HG03558 (cell line): ENCODE measurements around the gene SLC16A10.
"Not testable (repeated sequence)": the region's sequence is repeated elsewhere in the genome, so short reads cannot be mapped to it uniquely, and the experiment has no call there.

Source experiments
- ATAC-seq: cut with Tn5 transposase; IDR thresholded peaks from one replicate; pipeline ENCODE4 v1.9.1; 2021; ENCODE audit warnings: moderate number of reproducible peaks; ENCODE audit not compliant: unreplicated experiment; ENCODE audit errors: extremely low read depth

SLC16A10 gene

DNA sequence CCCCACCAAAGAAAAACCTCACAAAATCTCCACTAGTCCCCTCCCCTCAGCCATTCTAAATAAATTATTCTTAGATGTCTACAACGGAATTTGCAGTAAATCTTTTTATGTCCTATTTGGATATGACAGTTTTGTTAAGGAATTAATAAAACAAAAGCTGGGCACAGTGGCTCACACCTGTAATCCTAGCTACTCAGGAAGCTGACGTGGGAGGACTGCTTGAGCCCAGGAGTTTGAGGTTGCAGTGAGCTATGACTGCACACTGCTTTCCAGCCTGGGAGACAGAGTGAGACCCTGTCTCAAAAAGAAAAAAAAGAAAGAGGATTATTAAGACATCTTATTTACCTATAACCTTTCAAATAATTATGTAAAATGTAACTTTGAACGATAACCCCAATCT, 165.4 kb downstream of the SLC16A10 start:
- no peak for ATAC-seq

DNA sequence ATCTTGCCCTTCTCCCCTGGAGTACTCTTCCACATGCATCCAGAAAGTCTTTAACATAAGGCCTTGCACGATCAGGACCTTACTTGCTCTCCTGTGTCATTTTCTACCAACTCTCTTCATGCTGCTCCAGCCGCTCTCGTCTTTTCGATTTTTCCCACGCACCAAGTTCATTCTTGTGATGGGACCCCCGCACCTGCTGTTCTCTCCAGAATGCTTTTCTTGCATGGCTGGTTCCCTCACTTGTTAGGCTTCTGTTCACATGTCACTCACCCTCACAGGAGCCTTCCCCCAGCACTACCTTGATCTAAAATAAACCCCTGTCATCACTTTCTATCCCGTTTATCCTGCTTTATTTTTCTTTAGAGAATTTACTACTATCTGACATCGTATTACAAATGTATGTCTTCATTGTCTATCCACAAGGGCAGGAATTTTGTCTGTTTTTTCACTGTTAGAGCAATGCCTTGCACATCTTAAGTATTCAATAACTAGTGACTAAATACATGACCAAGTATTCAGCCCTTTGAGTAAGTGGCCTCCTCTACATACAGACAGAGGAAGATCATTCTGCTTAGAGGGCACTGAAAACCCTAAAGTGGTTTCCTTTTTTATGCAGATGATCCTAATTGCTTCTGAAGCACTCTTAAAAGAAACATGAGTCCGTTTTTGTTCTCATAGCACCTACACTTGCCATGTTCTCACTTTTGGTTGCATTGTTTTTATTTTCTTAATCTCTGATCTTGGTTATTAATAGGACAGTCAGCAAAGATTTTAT, 166.9 kb downstream of the SLC16A10 start:
- ATAC-seq, result no peak

DNA sequence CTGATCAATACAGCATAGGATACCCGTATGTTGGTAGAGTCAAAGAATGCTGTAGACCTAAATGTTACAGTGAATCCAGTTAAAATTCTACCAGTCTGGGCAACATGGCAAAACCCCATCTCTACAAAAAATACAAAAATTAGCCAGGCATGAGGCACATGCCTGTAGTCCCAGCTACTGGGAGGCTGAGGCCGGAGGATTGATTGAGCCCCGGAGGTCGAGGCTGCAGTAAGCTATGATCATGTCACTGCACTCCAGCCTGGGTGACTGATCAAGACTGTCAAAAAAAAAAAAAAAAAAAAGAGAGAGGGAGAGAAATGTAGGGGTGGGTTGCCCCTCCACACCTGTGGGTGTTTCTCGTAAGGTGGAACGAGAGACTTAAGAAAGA, 167.5 kb downstream of the SLC16A10 start:
- ATAC-seq, result no peak

DNA sequence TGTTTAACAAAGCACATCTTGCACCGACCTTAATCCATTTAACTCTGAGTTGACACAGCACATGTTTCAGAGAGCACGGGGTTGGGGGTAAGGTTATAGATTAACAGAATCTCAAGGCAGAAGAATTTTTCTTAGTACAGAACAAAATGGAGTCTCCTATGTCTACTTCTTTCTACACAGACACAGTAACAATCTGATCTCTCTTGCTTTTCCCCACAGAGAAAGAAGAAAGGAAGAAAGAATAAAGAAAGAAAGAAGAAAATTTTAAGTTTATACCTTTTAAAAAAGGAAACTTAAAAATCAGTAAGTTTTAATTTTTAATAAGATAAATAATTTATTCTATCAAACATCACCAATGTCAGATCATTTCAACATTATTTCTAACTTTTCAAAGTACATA, 168.5 kb downstream of the SLC16A10 start:
- ATAC-seq, result not testable (repeated sequence)

DNA sequence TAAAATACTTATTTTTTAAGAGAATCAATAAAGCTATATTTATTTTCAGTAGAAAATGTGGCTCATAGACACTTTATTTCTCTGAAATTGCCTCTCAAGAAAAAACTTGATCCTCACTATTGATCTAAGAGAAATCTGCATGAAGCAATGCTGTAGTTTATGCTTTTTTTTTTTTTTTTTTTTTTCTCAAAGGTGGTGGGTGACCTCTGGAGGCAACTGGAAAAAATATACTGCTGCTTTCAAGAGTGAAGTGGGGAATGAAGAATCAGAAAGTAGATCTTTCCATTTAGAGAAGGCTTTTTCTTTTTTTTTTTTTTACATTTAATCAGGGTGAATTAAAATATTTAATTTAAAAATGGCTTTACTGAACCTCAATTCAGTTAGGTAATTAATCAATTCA, 169.3 kb downstream of the SLC16A10 start:
- ATAC-seq, result no peak

DNA sequence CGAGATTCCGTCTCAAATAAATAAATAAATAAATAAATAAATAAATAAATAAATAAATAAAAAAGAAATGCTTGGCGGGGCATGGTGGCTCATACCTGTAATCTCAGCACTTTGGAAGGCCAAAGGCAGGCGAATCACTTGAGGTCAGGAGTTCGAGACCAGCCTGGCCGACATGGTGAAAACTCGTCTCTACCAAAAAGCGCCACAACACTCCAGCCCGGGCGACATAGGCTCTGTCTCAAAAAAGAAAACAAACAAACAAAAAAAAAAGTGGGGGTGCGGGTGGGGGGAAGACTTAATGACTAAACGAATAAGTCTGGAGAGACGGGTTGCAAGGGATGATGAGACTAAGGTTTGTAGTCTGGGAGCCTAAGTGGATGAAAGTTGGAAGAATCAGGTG, 170.7 kb downstream of the SLC16A10 start:
- ATAC-seq, result no peak

DNA sequence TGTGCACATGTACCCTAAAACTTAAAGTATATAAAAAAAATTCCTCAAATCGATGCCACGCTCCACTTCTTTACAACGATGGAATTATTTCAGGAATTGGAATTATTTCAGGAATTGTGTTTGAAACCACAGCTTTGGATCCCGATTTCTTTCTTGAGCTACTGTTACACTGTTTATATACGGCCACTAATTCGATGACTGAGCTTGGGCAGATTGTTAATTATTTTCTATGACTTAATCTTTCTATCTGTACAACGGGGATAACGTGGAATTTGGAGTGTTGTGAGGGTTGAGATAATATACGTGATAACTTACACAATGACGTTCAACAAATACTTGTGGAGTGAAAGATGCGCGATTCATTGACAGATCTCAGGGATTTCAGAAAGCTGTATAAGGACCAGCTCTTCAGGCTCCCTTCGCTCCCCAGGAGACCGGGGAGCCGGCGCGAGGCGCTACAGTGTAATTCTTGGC, 171.3 kb downstream of the SLC16A10 start:
- ATAC-seq, result peak; percentile 0

DNA sequence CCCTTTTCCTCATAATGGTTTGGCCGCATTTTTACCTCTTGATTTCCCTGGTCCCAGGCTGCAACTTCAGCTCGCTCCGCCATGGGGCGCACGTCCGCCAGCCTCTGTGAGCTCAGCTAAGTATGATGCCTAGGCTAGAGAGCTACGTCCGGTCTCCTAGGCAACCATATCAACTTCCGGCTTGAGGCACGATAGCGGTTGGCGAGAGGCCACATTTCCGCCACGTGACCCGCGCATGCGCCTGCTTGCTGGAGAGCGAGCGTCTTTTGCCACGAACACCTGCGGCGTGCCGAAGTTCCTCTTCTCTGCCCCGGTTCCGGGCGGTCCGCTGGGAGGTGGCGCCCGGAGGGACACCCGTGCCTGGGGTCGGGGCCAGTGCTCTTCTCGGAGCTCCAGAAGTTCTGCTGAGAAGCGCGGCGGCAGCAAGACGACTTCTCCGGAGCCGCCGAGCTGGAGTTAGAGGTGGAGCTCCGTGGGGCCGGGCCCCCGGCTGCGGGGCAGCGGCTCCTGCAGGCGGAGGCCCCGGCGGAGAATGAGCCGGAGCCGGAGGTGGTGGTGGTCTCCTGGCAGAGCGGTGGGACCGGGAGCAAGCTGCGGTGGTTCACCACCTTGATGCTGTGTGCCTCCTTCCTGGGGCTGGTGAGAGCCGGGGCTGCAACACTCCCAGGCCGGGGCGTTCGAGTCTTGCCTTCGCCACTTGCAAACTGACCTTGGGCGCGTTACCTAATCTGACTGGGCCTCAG, 172.0 kb downstream of the SLC16A10 start:
- peak; percentile 95 for ATAC-seq

DNA sequence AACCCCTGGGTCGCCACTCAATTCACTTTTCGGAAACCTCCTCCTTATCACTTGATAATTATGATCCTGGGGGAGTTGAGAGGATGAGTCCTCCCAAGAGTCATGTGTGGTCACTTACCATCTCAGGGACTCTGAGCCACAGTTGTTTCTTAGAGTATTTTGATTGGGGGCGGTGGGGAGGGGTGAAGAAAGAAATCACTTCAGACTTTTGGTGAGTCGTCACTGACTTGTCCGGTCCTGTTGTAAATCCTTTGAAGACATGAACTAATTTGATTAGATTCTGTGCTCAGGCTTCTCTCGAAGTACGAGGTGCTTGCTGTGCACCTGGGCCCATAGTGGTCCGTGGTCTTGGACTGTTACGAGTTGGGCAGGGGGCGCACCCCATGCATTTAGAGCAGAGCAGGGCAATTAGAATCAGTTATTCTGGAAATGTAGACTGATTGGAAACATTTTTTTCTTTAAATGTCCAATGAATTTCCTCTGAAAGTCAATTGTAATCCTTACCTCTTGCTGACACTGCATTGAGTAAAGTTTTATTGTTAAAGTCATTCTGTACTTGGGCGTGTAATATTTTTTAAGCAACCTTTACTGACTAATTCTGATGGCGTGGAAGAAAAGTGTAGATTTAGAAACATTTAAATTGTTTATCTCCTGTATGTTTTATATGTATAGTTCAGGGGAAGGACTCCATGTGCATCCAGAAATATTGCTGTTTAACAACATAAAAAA, 173.4 kb downstream of the SLC16A10 start:
- ATAC-seq, result no peak

DNA sequence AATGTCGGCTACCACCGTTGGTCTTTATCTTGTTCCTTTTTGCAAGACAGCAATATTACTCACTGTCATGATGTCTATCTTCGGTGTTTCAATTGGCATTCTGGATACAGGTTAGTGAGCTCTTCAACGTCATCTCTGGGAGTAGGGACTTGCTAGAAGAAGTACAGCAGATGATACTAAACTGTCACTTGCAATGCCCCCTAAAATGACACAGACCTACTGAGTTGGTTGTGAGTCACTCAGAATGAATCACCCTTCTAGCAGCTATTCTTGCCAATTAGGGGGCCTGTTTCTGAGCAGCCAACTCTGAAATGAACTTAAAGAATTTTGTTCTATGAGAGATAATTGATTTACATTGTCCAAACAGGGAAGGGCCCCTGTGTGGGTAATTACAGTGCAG, 176.5 kb downstream of the SLC16A10 start:
- no peak for ATAC-seq

DNA sequence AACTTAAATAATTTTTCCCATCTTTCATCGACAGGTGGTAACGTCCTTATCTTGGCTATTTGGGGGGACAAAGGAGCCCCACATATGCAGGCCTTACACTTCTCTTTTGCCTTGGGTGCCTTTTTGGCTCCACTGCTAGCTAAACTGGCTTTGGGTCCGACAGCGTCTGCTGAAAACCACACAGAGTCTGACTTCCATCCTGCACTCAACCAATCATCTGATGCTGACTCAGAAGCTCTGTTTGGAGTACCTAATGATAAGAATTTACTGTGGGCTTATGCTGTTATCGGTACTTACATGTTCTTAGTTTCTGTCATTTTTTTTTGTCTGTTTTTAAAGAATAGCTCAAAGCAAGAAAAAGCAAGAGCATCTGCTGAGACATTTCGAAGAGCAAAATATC, 178.5 kb downstream of the SLC16A10 start:
- no peak for ATAC-seq

DNA sequence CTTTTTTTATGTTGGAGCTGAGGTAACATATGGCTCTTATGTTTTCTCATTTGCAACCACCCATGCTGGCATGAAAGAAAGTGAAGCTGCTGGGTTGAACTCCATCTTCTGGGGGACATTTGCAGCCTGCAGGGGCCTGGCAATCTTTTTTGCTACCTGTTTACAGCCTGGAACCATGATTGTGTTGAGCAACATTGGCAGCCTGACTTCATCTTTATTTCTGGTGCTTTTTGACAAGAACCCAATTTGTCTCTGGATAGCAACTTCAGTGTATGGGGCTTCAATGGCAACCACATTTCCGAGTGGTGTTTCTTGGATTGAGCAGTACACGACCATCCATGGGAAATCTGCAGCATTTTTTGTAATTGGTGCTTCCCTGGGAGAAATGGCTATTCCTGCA, 179.0 kb downstream of the SLC16A10 start:
- ATAC-seq, result no peak

DNA sequence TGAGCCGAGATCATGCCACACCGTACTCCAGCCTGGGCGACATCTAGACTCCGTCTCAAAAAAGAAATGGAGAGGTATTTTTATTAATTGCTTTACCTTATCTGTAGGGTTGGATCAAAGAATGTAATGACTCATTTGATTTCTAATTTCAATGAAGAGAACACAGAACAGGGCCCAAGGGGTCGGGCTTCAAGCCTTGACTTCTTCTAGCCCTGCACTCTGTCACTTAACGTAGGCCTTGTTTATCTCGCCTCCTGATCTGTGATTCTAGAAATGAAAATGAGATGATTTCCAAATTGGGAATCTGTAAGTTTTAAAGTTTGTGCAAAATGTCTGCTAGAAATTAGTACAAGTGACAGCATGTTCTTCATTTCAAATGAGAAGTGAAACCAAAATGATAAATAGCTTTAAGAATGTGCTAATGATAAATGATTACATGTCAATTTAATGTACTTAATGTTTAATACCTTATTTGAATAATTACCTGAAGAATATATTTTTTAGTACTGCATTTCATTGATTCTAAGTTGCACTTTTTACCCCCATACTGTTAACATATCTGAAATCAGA, 180.5 kb downstream of the SLC16A10 start:
- no peak for ATAC-seq

DNA sequence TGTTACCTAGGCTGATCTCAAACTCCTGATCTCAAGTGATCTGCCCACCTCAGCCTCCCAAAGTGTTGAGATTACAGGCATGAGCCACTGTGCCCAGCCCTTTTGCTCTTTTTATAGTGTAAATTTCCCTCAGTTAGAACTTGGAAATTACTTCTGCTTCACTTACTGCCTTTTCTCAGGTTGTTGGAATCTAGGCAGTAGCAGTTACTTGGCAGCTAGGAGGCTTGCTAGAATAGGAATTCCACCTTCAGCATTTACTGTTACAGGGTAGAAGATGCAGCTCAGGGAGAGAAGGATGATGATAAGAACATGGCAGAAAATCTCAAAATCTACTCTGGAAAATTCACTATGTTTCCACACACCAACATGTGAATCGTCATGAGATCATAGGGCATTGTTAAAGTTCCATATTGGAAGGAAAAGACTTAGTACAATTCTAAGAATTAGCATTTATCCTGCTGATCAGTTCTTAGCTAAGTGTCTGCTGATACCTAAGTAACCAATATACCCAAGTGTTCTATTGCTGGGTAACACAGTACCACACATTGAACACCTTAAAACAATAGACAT, 182.2 kb downstream of the SLC16A10 start:
- no peak for ATAC-seq

DNA sequence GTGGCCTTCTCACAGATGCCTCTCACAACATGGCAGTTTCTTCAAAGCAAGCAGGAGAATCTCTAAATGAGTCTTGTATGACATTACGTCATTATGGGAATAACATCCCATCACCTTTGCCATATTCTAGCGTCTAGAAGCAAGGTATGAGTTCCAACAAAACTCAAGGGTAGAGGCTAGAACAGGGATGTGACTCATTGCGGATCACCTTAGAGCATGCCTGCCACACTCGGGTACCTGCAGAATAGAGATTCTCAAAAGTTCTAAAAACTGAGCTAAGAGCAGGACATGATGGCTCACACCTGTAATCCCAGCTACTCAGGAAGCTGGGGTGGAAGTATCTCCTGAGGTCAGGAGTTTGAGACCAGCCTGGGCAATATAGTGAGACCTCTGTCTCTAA, 182.8 kb downstream of the SLC16A10 start:
- no peak for ATAC-seq

DNA sequence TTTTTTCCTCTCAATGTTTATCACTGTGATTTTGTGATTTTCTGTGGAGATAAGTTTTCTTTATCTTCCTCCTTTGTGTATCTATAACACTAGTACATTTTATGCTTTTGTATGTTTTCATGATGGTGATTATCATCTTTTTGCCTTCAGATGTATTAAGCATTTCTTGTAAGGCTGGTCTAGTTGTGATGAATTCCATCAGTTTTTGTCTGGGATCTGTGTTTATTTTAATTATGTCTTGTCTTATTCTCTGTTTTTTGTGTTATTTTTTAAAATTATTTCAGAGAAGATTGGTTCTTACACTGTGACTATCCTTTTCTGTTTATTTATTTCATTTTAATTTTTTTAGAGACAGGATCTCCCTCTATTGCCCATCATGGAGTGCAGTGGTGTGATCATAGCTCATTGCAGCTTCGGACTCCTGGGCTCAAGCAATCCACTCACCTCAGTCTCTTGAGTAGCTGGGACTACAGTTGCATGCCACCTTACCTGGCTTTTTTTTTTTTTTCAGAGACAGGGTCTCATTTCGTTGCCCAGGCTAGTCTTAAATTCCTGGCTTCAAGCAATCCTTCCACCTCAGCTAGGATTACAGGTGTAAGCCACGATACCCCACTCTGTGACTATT, 187.4 kb downstream of the SLC16A10 start:
- ATAC-seq, result no peak

DNA sequence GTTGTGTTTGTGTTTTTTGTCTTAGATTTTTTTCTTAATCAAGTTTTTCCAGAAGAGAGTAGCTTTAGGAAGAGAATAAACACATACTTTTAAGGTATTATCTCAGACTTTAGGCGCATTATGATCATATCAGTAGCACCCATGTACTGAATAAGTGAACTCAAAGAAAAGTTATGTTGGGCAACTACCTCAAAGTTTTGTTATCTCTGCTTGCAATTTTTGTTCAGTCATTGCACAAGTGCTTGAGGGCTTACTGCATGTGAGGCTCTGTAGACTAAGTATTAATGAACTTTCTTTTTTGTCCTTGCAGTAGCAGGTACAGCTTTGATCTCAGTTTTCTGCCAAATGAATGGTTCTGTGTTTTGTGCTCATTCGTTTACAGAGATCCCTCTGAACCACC, 189.0 kb downstream of the SLC16A10 start:
- ATAC-seq, result no peak

DNA sequence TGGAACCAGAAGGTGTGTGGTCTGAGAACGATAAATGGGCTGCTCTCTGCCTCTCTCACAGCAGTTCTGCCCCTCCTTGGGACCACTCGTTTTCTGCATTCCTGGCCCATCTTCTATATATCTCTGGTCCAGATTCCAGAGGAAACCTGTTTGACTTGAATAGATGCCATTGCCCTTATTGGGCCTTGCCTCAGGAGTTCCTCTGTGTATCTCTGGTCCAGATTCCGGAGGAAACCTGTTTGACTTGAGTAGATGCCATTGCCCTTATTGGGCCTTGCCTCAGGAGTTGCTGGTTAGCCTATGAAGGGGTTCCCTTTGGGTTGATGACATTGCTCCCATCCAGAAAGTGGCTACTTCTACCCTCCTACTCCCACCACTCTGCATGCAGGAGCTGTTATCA, 189.4 kb downstream of the SLC16A10 start:
- ATAC-seq, result no peak

DNA sequence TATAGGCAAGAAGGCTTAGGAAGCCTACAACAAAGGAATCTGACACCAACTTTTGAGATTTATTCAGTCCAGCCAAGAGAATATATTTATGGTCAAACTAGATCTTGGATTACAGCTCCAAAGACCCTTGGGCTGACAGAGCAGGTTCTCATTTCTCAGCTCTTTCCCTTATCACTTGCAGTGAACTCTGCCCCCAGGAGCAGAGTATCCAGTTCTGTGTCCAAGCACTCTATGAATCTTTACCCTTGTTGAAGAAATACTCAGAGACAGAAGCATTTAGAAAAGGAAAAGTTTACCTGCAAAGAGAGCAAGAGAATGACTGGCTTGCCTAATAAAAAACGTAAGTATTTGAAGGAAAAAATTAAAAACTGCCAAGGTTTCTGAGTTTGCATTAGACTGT, 190.5 kb downstream of the SLC16A10 start:
- no peak for ATAC-seq

DNA sequence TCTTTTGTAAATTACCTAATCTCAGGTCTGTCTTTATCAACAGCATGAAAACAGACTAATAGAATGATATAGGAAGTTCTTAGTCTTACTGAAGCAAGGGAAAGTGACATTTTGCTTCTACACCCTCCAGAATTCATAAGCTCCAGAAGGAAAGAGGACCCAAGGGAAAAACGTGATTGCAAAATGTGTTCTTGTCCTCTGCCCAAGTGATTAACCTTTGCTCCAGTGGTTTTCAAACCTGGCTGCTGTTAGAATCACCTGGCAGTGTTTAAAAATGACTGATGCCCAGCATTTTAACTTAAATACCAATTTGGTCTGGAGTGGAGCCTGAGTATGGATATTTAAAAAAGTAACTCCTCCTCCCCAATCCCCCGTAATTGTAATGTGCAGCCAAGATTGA, 191.4 kb downstream of the SLC16A10 start:
- no peak for ATAC-seq
